NCI-H524 treated with DMSO at 0.1 percent for 48 hours (cell line): ENCODE measurements around the gene SYNPO2.
A peak's percentile ranks its signal among the peaks of the same experiment; 100 is the strongest.

Source experiments
- DNase-seq: peaks from one replicate; lab custom pipeline; 2025; lab: John Stamatoyannopoulos, UW

SYNPO2 gene

DNA sequence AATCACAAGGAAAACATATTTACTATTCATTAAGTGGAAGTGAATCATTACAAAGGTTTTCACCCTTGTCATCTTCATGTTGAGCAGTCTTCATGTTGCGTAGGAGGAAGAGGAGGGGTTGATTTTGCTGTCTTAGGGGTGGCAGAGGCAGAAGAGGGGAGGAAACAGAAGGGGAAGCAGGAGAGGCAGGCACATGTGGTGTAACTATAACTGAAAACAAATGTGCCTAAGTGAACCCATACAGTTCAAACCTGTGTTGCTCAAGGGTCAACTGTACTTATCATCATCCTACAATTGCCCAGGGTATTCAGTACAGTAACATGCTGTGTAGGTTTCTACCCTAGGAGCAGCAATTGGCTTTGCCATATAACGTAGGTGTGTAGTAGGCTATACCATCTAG lies 47.2 kb downstream of the SYNPO2 start:
- DNase-seq = no peak

DNA sequence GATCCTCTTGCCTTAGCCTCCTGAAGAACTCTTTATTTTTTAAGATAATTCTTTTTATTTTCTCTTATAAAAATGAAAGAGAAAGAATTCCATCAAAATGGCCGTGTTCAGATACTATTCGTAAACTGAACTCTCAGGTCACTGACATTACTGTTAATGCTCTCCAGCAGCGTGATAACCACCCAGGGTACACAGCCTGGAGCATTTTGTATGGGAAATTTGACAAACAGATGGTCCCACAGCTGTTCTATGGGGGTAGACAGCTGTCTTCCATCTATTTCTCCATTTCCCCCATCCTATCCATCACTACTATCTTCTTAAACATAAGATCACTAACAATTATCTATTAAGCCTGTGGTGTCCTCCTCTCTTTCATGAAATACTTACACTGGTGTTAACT lies 47.8 kb downstream of the SYNPO2 start:
- DNase-seq = peak; percentile 77

DNA sequence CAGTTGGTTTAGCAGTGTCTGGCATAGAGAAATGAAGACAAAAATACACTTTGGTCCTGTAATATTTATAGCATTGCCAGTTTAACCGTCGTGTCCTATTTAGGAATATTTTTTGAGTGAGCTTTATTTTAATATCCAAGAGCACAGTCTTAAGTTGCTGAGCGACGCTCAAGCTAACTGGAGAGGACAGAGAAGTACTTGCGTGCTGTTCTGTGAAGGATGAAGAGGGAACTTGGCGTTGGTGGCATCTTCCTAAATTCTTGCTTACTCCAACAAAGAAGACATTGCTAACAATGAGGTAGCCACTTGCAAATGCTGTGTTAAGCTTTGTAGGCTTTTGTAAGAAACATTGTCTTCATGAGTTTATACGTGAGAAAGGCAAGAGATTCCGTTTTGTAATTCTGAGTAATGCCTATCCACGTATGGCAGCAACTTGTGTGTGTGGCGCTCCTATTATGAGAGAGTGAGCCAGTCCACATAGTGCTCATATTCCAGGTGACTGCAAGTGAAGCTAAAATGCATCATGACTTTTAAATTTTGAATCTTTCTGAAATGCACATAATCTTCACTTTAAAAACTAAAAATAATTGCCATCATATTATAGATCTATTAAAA lies 50.6 kb downstream of the SYNPO2 start:
- no peak for DNase-seq

DNA sequence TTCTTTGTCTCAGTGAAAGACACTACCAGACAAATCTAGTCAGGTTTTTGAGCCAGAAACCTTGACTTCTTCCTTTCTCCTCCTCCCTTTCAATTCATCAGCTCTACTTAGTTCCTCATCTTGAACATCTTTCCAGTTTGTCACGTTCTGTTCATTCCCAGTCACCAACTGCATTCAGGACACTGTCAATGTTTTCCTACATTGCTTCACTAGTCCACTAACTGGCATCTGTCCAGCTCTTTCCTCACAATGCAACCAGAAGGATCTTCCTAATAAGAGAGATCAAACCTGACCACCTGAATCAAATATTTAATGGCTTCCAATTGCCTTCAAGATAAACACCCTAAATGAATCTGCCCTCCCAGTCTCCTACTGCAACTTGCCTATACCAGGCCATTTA lies 52.5 kb downstream of the SYNPO2 start:
- DNase-seq = no peak

DNA sequence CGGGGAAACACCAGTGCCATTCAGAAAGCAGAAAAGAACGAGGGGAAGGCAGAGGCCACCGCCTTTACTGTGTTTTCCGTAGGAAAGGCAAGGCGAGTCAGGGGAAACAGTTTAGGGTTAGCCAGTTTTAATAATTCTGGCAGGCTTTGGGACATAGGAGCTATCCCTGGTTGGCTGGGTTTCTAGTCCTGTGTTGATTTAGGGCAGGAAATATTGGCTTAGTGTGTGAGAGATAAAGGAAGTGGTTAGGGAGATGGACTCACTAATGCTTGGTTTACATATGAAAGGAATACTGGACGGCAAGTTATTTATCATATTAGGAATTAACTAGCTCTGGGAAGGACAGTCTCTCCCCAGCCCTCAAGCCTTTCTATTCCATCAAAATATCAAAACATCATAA lies 53.1 kb downstream of the SYNPO2 start:
- DNase-seq = no peak

DNA sequence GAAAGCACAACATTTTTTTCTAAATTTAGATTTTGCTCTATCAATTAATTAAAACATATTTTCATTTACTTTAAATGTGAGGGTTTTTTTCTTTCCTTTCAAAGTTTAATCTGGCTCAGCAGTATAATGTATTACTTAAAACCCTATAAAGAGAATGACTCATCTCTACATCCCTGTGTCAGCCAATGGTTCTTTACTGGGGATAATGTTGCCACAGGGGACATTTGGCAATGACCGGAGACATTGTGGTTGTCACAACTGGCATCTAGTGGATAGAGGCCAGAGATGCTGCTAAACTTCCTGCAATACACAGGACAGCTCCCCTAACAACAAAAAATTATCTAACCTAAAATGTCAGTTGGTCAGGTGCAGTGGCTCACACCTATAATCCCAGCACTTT lies 53.8 kb downstream of the SYNPO2 start:
- DNase-seq = no peak

DNA sequence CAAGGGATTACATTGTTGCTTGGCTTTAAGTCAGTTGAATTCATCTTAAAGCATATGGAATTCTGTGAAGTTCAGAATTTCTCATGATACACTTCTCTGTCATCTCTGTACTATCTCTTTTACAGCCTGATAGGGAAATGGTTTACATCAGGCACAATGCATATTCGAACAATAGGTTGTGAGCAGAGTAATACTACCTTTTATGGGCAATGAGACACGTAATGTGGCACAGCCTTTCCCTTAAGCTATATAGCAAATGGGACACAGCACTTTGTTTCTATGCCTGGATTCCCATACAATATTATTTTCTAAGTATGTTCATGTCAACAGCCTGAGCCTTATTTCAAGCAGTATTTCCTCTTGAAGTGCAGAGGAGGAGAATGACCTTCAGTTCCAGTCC lies 58.4 kb downstream of the SYNPO2 start:
- DNase-seq = no peak

DNA sequence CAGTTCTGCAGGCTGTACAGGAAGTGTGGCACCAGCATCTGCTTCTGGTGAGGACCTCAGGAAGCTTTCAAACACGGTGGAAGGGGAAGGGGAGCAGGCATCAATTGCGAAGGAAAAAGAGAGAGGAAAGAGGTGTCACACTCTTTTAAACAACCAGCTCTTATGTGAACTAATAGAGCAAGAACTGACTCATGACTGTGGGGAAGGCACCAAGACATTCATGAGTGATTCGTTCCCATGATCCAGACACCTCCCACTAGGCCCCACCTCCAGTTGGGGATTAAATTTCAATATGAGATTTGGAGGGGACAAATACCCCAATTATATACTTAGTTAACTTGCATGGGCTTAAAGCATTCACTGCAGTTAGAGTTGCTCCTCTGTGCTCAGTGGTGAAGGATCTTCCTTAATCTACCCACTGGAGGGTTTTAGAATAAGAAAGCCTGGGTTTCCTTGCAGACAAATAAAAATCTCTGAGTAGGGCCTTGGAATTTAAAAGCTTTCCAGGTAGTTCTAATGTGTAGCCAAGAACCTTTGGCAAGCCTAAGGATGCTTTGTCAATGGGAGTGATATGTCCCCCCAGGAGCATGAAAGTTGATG lies 60.0 kb downstream of the SYNPO2 start:
- DNase-seq = no peak

DNA sequence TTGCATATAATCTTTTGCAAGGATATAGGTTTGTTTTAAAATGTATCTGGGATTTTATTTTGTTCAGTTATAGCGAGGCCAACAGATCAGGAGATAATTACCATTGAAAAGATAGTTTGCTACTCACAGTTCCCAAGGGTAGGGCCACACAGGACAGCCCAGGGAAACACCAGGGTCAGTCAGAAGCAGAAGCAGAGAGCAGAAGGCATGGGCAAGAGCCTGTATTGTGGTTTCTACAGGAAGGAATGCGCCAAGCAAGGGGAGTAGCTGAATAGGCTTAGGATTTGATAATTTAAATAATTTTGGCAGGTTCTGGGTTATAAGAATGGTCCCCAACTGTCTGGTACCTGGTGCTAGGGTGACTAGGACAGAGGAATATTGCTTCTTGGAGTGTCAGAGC lies 61.6 kb downstream of the SYNPO2 start:
- no peak for DNase-seq

DNA sequence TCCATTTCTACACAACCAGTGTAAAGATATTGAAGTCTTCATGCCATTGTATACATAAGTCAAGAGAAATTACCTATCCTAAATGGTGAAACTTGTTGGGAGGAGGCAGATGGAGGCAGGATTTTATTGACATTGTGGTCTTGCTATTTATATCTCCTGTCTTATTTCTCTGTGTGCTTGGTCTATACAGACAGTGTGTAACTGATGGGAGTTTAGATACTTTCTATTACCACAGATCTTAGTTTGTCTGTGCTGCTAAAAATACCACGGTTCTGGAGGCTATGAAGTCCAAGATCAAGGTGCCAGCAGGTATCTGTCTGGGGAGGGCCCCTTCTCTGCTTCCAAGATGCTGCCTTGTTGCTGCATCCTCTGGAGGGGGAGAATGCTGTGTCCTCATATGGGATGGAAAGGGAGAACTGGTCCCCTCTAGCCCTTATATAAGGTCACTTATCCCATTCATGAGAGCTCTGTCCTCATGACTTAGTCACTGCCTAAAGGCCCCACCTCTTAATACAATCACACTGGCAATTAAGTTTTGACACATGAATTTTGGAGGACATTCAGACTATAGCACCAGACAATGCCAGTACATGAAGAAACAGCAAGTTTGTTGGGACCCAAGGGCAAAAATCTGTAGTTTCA lies 62.4 kb downstream of the SYNPO2 start:
- DNase-seq = no peak

DNA sequence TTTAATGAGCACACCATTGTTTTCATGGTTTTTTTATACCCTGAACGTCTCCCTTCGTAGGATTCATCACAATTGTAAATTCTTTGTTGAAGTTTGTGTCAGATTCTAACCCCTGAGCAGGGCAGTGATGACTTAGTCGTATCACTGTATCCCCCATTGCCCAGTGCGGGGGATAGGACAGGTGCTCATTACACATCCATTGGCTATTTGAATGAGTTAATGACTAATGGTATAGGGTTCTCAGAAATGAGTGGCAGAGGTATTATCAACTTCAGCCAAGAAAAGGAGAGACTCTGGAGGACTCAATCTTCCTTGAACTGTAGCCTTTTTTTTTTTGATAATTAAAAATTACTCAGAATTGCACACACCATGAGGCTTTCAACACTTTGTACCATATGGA lies 64.6 kb downstream of the SYNPO2 start:
- no peak for DNase-seq

DNA sequence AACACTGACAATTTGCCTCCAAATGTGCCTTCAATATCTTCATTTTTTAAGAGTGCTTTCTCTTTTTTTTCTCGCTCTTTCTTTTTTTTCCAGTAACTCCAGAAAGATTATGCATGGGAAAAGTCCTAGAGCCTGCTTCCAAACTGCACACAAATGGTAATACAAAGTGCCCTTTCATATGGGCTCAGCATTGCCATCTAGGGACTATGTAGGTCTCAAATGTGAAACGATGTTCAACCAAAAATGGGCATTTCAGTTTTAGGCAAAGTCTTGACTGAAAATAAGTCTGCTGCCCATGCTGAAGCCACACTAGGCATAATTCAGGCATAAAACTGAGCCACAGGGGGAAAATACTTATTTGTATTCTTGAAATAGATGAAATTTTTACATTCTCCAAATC lies 65.6 kb downstream of the SYNPO2 start:
- no peak for DNase-seq

DNA sequence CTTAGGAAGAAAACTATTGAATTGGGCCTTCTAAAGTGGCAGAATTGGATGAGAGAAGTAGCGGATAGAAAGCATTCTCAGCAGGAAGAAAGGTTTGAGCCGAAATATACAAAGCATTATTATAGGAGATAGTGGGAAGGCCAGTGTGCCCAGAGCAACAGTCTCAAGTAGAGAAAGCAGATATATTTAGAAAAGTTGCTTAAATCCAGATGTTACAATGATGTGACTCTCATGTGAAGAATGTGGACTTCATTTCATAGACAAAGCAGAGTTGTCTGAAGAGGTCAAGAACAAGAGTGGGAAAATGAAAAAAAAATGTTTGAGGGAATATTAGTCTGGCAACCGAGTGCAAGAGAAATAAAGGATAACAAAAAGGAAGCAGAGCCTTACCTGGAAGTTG lies 66.9 kb downstream of the SYNPO2 start:
- DNase-seq = no peak

DNA sequence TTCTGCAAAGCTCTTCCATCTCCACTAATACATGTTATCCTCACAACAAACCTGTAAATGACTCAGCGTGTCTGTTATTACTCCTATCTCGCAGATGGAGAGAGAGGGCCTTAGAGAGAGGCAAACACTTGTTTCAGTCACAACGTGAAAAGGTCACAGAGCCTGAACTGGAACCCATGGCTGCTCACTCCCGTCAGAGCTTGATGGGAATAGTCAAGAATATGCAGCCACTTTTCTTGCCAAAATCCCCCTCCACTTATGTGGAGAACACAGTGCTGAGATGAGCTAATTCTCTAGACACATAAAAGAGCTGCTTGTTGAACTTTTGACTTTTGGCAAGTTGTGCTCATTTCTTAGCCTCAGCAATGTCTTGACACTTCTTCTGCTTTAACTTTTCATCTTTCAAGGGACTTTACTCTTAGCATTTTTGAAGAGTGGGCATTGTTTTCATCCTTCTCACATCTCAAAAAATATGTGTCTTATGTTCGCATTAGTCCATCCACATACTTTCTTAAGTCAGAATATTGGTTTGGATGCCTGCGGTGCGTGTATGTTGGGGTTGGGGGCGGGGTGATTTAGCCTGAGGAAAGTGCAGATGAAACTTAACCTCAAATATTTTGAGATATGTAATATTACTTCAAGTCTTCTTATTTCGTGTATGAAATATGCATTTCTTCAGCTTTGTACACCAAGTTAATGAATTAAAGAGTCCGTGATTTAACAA lies 69.2 kb downstream of the SYNPO2 start:
- no peak for DNase-seq

DNA sequence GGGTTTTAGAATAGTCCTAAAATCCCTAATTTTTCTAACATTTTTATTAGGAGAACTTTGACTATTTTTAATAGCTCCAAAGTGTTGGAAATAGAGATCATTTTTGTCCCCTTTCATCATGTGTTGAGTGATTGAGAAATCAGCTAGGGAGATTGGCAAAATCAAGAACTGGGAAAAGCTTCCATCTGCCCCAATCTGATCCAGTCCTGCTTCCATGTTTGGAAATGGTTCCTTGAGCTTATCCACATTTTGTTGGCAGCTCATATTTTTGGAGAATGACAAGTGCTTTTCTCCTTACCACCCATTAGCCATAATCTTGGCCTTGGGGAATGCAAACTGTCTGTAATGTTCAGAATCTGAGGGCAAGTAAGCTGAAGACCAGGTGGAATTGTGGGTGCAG lies 73.9 kb downstream of the SYNPO2 start:
- DNase-seq = no peak

DNA sequence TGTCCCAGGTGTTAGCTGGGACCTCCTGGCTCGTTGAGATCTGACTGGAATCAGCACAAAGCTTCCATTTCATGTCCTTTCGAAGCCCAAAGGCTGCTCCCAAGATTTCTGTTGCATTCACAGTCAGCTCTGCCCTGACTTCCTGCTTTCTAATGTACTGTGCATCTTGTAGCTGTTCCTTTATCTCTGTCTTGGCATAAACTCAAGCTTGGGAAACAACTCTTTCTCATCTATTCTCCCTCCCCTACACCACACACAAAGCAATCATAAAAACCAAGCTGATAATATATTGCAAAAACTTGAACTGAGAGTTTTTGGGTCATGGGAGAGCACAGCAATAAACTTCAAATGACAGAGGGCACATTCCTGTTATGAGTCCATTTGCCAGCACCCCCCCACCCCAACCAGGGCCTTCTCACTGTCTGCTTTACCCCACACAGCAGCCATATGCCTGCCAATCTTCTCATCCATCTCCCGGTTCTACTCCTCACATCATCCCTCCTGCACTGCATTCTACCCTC lies 76.3 kb downstream of the SYNPO2 start:
- DNase-seq = no peak

DNA sequence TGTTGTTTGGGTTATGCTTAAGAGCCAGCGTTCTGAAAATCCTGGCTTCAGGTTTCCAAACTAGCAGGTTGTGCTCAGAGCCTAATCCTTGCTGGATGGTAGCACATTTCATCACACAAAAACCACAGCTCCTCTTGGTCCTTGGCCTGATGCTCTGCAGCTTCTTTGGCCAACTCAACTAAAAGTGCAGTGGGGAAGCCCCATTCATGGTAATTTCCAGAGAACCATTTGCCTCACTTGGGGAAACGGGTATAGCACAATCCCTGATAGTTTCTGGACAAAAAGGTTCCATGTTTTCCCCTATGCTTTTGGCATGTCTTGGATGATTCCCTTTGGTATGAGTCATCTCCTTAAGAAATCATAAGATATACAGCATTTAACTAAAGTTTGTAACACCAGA lies 78.7 kb downstream of the SYNPO2 start:
- no peak for DNase-seq

DNA sequence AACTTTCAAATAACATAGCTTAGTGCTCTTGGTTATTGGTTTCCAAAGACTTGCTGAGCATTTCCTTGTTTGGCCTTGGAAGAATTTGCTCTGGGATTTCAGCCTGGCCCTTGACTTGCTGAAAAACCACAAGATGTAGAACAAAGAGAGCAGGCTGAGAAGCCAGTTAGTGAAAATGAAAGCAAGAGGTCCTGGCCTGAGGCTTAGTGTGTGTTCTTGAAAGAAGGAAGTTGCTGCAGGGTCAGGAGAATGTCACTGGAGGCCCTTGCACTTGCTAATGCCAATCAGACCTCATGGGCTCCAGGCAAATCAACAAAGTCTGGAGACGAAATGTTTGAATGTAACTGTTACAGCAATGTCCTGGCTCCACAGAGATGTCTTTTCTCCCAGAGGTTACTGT lies 79.4 kb downstream of the SYNPO2 start:
- no peak for DNase-seq

DNA sequence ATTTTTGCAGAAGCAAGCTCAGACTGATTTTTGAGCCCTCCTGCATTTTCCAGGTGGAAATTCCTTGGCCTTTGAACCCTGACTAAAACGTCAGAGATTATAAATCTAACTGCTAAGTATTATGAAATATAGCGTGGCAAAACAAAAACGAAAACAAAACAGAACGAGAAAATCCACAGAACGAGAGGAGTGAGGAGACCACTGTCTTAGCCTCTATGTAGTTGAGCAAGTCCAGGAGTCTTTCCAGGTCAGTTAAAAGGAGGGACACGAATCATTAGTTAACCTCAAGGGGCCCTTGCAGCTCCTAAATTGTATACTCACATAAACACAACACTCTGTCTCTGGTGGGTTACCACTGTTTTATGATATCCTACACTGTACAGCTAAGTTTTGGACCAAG lies 80.2 kb downstream of the SYNPO2 start:
- no peak for DNase-seq

DNA sequence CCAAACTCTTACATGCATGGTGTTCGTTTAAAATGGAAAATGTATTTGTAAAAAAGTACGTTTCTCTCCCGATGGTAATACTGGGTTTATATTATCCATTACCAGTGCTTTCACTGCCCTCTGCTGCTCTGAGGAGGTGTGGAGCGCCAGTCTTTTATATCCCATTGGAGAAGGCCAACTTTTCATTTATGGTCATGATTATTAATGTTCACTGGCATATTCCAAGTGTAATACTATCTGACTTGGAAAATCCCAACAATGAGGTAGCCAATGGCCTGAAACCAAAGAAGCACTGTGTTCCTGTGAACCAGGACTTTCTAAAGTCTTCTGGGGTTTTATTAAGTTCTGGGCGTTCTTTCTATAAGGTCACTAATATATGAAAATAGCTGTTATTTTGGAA lies 80.7 kb downstream of the SYNPO2 start:
- DNase-seq = no peak

DNA sequence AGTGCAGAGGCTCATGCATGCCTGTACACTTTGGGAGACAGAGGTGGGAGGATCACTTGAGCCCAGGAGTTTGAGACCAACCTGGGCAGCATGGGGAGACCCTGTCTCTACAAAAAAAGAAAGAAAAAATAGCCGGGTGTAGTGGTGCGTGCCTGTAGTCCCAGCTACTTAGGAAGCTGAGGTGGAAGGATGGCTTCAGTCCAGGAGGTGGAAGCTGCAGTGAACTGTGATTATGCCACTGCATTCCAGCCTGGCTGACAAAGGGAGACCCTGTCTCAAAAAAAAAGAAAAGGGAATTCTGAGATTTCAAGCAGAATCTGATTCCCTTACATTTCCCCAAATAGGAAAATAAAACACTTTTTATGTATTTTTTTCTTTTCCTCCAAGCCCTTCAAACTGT lies 83.5 kb downstream of the SYNPO2 start:
- DNase-seq = no peak

DNA sequence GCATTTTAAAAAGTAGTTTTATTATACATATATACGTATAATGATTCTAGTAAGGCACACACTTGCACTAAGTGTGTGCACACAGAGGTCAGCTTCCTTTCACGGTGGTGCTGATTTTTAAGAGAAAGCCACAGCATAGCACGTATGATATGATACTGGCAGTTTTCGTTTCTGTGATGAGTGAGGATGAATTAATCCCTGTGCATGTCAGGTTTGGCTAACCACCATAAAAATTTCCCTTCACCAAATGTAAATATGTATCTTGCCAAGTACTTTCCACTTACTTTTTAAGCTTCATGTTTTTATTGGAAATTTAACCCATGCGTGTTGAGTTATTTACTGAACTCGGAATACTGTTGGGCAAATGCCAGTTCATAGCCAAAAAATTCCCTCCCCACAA lies 84.6 kb downstream of the SYNPO2 start:
- DNase-seq = no peak

DNA sequence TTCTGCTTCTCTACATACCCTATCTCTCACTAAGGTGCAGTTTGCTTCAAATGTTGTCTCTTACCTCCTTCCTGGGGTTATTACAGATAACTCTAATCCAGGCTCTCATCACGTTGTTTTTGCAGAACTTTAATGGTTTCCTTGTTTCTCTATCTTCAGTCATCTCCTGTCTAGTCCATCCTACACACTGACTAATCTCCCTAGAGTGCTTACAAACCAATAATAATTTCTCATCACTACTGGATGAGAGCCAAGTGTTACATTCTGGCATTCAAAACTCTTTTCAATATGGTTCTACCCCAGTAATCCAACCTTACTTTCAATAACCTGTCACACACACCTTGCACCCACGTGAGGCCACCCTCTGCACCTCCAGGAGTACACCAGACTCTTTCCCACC lies 86.1 kb downstream of the SYNPO2 start:
- DNase-seq = no peak
